Esophagus mucosa (tissue), 1 donor: ENCODE results near the gene GRIA4. TPM values are rescaled to one million over a fixed set of nuclear protein-coding genes. Genes with fewer than 3 reads are reported as not detected.

Source experiments
- ATAC-seq: fragments of 200-7000 bp; cut with Tn5 transposase; one replicate; pipeline ENCODE4 v1.9.1; 2020
- total RNA-seq: library from RNA; stranded (reverse); gene quantifications from one replicate; pipeline ENCODE4 v1.2.4, GENCODE V29; 2023
- donor health status: DM: yes; HTN: yes; CAD: no.

The GRIA4 gene
- total RNA-seq, 1 donor from 2014 or later, result not detected

- ATAC-seq, result no peak
Observed at GRCh38 chr11:106014035-106014434, 404.2 kb downstream of the GRIA4 start.

GRCh38 chr11:106014620-106015019, 404.7 kb downstream of the GRIA4 start:
- ATAC-seq, result no peak

DNA sequence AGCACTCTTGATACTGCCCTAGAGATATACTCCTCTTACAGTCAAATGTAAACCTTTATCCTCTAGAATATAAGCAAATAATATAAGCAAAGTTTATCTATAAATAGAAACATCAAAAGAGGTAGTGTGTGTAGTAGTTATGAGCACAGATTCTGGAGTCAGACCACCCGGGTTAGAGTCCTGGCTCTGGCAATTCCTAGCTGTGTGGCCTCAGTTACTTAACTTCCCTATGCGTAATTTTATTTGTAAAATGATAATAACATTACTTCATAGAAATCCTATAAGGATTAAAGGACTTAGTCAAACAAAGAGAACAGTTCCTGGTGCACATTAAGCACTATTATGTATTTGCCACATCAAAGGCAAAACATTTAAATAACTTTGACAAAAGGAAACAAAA, 405.2 kb downstream of the GRIA4 start:
- ATAC-seq, result peak; percentile 43

DNA sequence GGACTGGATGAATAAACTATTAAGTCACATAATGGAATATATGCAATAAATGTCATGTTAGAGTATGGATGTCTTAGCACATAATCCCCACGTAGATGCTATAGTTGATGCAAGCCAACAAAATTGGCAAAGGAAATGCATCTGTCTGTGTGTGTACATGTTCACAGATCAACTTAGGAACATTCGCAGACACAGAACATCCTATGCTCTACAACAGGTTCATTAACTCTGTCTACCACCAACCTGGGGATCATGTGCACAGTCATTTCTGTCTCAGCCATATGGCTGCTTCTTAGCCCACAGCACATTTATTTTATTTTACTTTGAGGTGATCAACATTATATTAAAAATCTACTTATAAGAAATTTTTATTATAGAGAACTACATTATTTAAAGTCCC, 407.2 kb downstream of the GRIA4 start:
- ATAC-seq, result no peak

- no peak for ATAC-seq
Observed at GRCh38 chr11:106021181-106021966, 411.5 kb downstream of the GRIA4 start.

DNA sequence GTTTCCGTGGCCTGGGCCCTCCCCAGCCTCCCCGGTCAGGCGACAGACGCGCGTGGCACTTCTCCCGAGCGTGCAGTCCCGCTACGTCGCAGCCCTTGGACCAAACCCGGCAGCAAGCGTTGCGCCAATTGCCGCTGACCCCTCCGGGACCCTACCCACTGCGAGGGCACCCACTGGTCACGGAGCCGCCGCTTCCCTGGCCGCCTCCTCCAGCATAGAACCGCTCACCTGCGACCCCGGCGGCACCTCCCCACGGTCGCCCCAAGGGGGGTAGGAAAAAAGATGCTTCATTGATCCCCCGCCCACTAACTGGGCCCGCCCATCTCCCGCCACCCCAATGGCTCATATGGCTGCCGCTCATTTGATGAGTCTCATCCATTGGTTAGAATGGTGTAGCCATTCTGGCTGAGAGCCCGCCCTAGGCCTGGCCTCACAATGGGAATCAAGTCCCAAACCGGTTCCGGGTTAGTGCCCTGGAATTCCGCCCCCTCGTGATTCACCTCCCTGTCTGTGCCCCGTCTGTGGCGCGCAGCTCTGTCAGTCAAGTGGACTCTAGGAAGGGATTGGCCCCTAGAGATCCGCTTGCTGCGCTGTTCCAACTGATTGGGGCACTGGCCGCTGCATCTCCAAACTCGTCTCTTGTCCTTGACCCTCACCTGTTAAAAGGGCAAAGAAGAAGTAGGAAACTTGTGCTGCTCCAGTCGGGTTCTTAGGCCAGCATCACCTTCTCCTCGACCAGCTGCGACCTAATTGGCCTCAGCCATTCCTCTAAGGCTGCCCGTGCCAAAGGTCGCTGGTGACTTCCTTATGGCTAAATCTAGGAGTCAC, 412.3 kb downstream of the GRIA4 start, which contains the start of gene MSANTD4:
Gene MSANTD4, minus strand, starts transcription at position 274 of the 828 bp plus-strand sequence. CDS start 11,323 bp downstream, outside the sequence.
- ATAC-seq, result peak; percentile 100

DNA sequence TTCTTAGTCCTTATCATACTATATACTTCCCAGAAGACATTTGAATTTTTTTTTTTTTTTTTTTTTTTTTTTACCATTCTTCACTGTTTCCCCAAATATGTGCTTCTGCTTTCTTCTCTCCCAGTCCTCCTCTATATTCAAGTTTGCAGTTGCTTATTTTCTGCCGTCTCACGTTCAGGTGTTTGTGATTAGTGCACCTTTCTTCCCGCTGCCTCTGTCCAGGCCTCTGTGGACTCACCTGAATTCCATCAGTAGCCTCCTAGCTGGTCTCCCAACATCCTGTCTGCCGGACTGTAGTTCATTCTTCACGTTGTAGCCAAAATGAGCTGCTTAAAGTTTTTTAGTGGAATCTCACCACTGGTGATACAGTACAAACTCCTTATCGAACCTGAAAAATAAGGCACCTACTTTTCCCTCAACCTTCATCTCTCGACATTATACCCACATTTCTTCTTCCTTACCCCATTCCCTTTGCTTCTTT, 413.0 kb downstream of the GRIA4 start:
- no peak for ATAC-seq

- no peak for ATAC-seq
Observed at GRCh38 chr11:106030609-106031008, 420.7 kb downstream of the GRIA4 start.

DNA sequence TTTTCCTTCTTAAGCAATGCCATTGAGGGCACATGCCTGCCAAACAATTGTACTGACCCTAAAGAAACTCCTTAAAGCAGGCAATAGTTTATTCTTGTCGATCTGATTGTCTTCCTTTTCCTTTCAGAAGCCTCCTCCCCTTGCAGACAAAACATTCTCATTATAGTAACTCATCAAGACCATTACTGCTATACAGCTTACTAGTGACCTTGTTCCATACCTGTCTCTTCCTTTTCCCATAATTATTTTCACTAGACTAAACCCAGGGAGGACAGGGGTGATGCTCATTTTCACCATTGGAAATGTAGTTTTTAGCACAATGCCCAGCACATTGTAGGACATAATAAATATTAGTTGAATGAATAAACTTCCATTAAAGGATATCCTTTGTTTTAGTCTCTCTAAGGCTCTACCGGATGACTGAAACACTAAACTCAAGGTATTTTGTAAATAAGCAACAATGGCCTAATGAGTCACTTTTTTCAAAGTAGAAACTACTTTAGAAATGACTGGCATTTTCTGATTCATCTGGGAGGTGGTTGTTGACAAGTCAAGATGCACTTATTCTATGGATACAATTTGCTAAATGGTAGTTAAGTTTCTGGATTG, 421.4 kb downstream of the GRIA4 start:
- peak; percentile 25 for ATAC-seq
